B cell (primary cell): ENCODE data around the gene LRRN3. TPM values are rescaled to one million over a fixed set of nuclear protein-coding genes. Genes with fewer than 3 reads are reported as not detected.

ENCODE experiments used
- ATAC-seq: fragments of 200-7000 bp; cut with Tn5 transposase; one replicate; pipeline ENCODE4 v1.10.0; 2021; ENCODE audit warnings: low read depth, mild to moderate bottlenecking, moderate number of reproducible peaks, moderate library complexity
- CTCF ChIA-PET: fragments of 350-600 bp; sonication (Branson Sonifier 250); formaldehyde crosslinking; loops from one replicate; lab custom pipeline; 2021; ENCODE audit warnings: antibody characterized with exemption, inconsistent platforms; lab: Charles Lee
- POLR2A ChIA-PET: fragments of 350-600 bp; sonication (Branson Sonifier 250); formaldehyde crosslinking; loops from one replicate; lab custom pipeline; 2021; ENCODE audit warnings: antibody characterized with exemption; lab: Charles Lee
- DNase-seq: peaks from one replicate; pipeline ENCODE4 v3.0.0; 2013
- H2AFZ ChIP-seq: 2 replicates; pipeline ENCODE4 v1.6.1; 2012; ENCODE audit warnings: mild to moderate bottlenecking, low read depth, low read length; ENCODE audit not compliant: insufficient read depth, poor library complexity, severe bottlenecking
- H3K27ac ChIP-seq, 2 donors: 1 replicate in 1 of 2; 2 replicates in 1 of 2; pipeline ENCODE4 v1.5.1; 2012 to 2013; ENCODE audit warnings: low read length in 2 of 2, mild to moderate bottlenecking in 2 of 2, moderate library complexity in 1 of 2
- H3K27me3 ChIP-seq, 4 experiments: fragments of 200-600 bp in 1 of 4; sonication (generic) in 1 of 4; replicated peaks in 1 of 4; 1 replicate in 2 of 4; 2 replicates in 2 of 4; pipeline versions ENCODE4 v1.6.1 to v1.7.0; 2013 to 2016; ENCODE audit warnings: low read length in 3 of 4, mild to moderate bottlenecking in 2 of 4, mixed read lengths in 1 of 4, moderate library complexity in 1 of 4; ENCODE audit not compliant: insufficient read depth in 4 of 4, control insufficient read depth in 3 of 4; ENCODE audit errors: control extremely low read depth in 1 of 4
- H3K36me3 ChIP-seq, 2 experiments: replicated peaks in 1 of 2; 1 replicate in 1 of 2; 2 replicates in 1 of 2; pipeline versions ENCODE4 v1.6.1 to v1.7.1; 2013; ENCODE audit warnings: low read length in 1 of 2; ENCODE audit not compliant: insufficient read depth in 2 of 2, control insufficient read depth in 1 of 2; ENCODE audit errors: control extremely low read depth in 1 of 2, extremely low read depth in 1 of 2
- H3K4me1 ChIP-seq, 2 donors: fragments of 200-600 bp in 1 of 2; sonication (generic) in 1 of 2; 1 replicate in 1 of 2; 2 replicates in 1 of 2; pipeline versions ENCODE4 v1.5.1 to v1.6.1; 2013 to 2017; ENCODE audit warnings: low read length in 2 of 2; ENCODE audit not compliant: control insufficient read depth in 2 of 2, insufficient read depth in 2 of 2
- H3K4me2 ChIP-seq: replicated peaks from 2 replicates; pipeline ENCODE3; 2012; ENCODE audit warnings: mild to moderate bottlenecking, low read depth, low read length; ENCODE audit not compliant: poor library complexity, severe bottlenecking
- H3K4me3 ChIP-seq, 5 experiments: fragments of 200-600 bp in 1 of 5; sonication (generic) in 1 of 5; 1 replicate in 3 of 5; 2 replicates in 2 of 5; pipeline versions ENCODE4 v1.5.1 to v1.7.0; 2011 to 2016; ENCODE audit warnings: low read length in 4 of 5, mild to moderate bottlenecking in 4 of 5, low read depth in 2 of 5, control low read depth in 1 of 5, moderate library complexity in 1 of 5; ENCODE audit not compliant: insufficient read depth in 1 of 5; ENCODE audit errors: control extremely low read depth in 1 of 5, extremely low read depth in 1 of 5
- H3K79me2 ChIP-seq: fragments of 200-600 bp; sonication (generic); one replicate; pipeline ENCODE4 v1.6.0; 2016; ENCODE audit warnings: low read length; ENCODE audit not compliant: control insufficient read depth, insufficient read depth
- H3K9ac ChIP-seq: fragments of 200-600 bp; sonication (generic); 2 replicates; pipeline ENCODE4 v1.6.1; 2017; ENCODE audit warnings: mild to moderate bottlenecking, low read length, moderate library complexity
- H3K9me3 ChIP-seq, 3 donors: one replicate each; pipeline versions ENCODE4 v1.6.1 to v1.7.1; 2013; ENCODE audit warnings: low read length in 2 of 3; ENCODE audit not compliant: control insufficient read depth in 2 of 3, insufficient read depth in 1 of 3; ENCODE audit errors: control extremely low read depth in 1 of 3
- H4K20me1 ChIP-seq: 2 replicates; pipeline ENCODE4 v1.6.0; 2012; ENCODE audit warnings: mild to moderate bottlenecking, low read length; ENCODE audit not compliant: insufficient read depth, control insufficient read depth, poor library complexity, severe bottlenecking
- H3K27ac Mint-ChIP-seq: one replicate; pipeline ENCODE4 v1.8.0; 2021; ENCODE audit warnings: mixed read lengths
- H3K27me3 Mint-ChIP-seq: one replicate; pipeline ENCODE4 v1.8.0; 2021; ENCODE audit warnings: mixed read lengths
- H3K4me1 Mint-ChIP-seq: one replicate; pipeline ENCODE4 v1.8.0; 2021; ENCODE audit warnings: mixed read lengths
- H3K4me3 Mint-ChIP-seq: one replicate; pipeline ENCODE4 v1.8.0; 2021; ENCODE audit warnings: mixed read lengths
- H3K9me3 Mint-ChIP-seq: one replicate; pipeline ENCODE4 v1.8.0; 2022; ENCODE audit warnings: mixed read lengths; ENCODE audit not compliant: insufficient read depth
- EZH2 ChIP-seq: IDR thresholded peaks from 2 replicates; pipeline ENCODE4 v1.6.1; 2012; ENCODE audit warnings: borderline replicate concordance, low read depth, mild to moderate bottlenecking, moderate library complexity, low read length; ENCODE audit not compliant: insufficient read depth, poor library complexity, severe bottlenecking
- WGBS: methylation state at CpG from one replicate; pipeline ENCODE4 v1.1.5; 2013; ENCODE audit warnings: missing lambda C conversion rate; ENCODE audit not compliant: insufficient coverage; 5-methylcytosine and 5-hydroxymethylcytosine counted together
- intact Hi-C: fragments of 100-400 bp; cut with micrococcal nuclease; formaldehyde crosslinking; loops from one replicate; pipeline ENCODE4 v1.10.0; 2022
- polyA plus RNA-seq: library from polyadenylated mRNA; depleted of rRNA; stranded (reverse); fragments of >200 nt; gene quantifications from 2 replicates; pipeline ENCODE4 v1.2.3, GENCODE V29; 2012
- total RNA-seq, 2 donors: library from RNA; stranded (reverse); fragments of 120-200 nt in 1 of 2; gene quantifications; 1 replicate in 1 of 2; 2 replicates in 1 of 2; pipeline versions ENCODE4 v1.2.3 to v1.2.4, GENCODE V29; 2013 to 2022
- TF ChIP-seq, protein P1 (sequence below): fragments of 200-600 bp; IDR thresholded peaks from one replicate; pipeline ENCODE4 v1.8.0; 2022; ENCODE audit warnings: antibody characterized with exemption, mild to moderate bottlenecking

LRRN3 gene
- total and polyA plus RNA-seq, 2 donors (not counting 1 experiment from before 2014, with no cell fraction given), result 0.03 to 0.20 TPM

DNA sequence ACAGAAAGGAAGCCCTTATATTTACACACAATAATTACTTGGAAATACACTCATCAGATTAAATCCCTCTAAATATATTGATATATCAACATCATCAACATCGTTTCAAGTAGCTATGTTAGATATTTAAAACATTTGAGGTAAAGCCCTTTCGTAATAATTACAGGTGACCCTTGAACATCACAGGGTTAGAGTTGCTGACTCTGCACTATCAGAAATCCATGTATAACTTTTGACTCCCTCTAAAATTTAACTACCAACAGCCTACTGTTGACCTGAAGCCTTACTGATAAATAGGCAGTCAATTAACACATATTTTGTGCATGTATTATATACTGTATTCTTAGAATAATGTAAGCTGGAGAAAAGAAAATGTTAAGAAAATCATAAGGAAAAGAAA is 34.6 kb upstream of the LRRN3 start:
- POLR2A ChIA-PET, result no interaction called here
- Histone ChIP-seq H3K9me3 (no peaks in the 10 kb centered on the region), H3K79me2 (no peaks in the 10 kb centered on the region), H3K27me3 (no peaks in the 10 kb centered on the region), H3K9ac (no peak overlapping the region), H3K36me3 (no peaks in the 10 kb centered on the region), H2AFZ (no peak overlapping the region), H4K20me1 (no peaks in the 10 kb centered on the region), H3K4me3 (no peak overlapping the region), H3K4me2 (no peak overlapping the region), H3K4me1 (peaks cover 0 to 4% of the 10 kb centered on the region in 2 donors), H3K27ac (no peak overlapping the region)
- Mint-ChIP-seq H3K27me3 (no peaks in the 10 kb centered on the region), H3K9me3 (no peaks in the 10 kb centered on the region), H3K27ac (no peak overlapping the region), H3K4me1 (no peaks in the 10 kb centered on the region), H3K4me3 (no peak overlapping the region)
- CTCF ChIA-PET, result no interaction called here
- intact Hi-C loops, result no loop called here
- TF ChIP-seq, protein P1, sequence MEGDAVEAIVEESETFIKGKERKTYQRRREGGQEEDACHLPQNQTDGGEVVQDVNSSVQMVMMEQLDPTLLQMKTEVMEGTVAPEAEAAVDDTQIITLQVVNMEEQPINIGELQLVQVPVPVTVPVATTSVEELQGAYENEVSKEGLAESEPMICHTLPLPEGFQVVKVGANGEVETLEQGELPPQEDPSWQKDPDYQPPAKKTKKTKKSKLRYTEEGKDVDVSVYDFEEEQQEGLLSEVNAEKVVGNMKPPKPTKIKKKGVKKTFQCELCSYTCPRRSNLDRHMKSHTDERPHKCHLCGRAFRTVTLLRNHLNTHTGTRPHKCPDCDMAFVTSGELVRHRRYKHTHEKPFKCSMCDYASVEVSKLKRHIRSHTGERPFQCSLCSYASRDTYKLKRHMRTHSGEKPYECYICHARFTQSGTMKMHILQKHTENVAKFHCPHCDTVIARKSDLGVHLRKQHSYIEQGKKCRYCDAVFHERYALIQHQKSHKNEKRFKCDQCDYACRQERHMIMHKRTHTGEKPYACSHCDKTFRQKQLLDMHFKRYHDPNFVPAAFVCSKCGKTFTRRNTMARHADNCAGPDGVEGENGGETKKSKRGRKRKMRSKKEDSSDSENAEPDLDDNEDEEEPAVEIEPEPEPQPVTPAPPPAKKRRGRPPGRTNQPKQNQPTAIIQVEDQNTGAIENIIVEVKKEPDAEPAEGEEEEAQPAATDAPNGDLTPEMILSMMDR, result no peak
- no peak for TF ChIP-seq EZH2
- no CpG with 5 or more reads among the region's 2 CpGs for WGBS
- no peak for ATAC-seq
- DNase-seq, result no peak

DNA sequence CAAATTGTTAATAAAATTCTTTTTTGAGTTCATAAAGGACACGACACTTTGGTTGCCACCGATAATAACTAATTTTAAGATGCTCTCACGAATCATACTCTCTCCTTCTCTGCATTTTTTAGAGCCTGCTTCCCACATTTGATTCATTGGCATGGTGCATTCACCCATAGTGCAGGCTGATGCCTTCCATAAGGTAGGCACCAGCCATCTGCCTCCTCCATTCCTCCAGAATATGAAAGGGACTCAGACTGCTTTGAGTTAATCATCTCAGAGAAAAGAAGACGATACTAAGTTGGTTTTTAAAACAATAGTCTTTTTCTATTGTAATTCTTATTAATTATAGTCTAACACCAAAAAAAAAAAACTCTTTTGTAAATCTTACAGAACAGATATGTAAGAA is 33.9 kb upstream of the LRRN3 start:
- CTCF ChIA-PET, result no interaction called here
- H3K9me3 ChIP-seq, result no peaks in the 10 kb centered on the region
- H2AFZ ChIP-seq, result no peak overlapping the region
- no peak overlapping the region for H3K27ac ChIP-seq
- no peaks in the 10 kb centered on the region for H4K20me1 ChIP-seq
- TF ChIP-seq, protein P1, result no peak
- no peak for TF ChIP-seq EZH2
- no peak overlapping the region for H3K4me2 ChIP-seq
- ATAC-seq, result no peak
- no peak overlapping the region for H3K4me3 ChIP-seq
- Mint-ChIP-seq H3K4me3 (no peak overlapping the region), H3K27ac (no peak overlapping the region), H3K9me3 (no peaks in the 10 kb centered on the region), H3K27me3 (no peaks in the 10 kb centered on the region), H3K4me1 (no peaks in the 10 kb centered on the region)
- no peak overlapping the region for H3K9ac ChIP-seq
- DNase-seq, result no peak
- no peaks in the 10 kb centered on the region for H3K36me3 ChIP-seq
- intact Hi-C loops, result no loop called here
- H3K4me1 ChIP-seq, result peaks cover 0 to 4% of the 10 kb centered on the region in 2 donors
- POLR2A ChIA-PET, result no interaction called here
- WGBS, result 100% methylated on average over 1 of the region's 4 CpGs
- no peaks in the 10 kb centered on the region for H3K27me3 ChIP-seq
- no peaks in the 10 kb centered on the region for H3K79me2 ChIP-seq
